ENCODE measurements around the gene PRCC.

Gene PRCC, protein sequence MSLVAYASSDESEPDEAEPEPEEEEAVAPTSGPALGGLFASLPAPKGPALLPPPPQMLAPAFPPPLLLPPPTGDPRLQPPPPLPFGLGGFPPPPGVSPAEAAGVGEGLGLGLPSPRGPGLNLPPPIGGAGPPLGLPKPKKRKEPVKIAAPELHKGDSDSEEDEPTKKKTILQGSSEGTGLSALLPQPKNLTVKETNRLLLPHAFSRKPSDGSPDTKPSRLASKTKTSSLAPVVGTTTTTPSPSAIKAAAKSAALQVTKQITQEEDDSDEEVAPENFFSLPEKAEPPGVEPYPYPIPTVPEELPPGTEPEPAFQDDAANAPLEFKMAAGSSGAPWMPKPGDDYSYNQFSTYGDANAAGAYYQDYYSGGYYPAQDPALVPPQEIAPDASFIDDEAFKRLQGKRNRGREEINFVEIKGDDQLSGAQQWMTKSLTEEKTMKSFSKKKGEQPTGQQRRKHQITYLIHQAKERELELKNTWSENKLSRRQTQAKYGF

GRCh38 chr1:156767101-156767878 is at the start of gene PRCC:
Gene PRCC, plus strand, starts transcription at chr1:156767535. Its CDS starts 237 bp downstream, at chr1:156767772.
- DNase-seq, result peak; percentile 99

DNA sequence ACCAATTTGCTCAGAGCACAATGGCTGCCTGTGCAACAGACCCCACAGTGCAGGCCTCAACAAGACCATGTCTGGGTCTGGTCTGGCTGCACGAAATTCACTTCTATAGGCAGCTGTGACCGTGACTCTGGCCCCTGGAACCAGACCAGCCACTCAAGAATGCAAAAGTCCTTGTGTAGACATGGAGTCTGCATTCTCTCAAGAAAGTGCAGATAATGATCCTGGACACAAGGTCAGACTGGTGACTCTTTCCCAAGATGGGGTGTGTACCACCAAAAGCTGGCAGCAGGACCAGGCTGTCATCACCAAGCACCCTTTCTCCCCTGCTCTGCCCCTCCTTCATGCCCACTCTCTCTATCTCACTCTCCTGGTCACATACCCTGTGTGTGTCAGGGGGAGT is 46.2 kb upstream of the PRCC start:
- DNase-seq, result no peak

DNA sequence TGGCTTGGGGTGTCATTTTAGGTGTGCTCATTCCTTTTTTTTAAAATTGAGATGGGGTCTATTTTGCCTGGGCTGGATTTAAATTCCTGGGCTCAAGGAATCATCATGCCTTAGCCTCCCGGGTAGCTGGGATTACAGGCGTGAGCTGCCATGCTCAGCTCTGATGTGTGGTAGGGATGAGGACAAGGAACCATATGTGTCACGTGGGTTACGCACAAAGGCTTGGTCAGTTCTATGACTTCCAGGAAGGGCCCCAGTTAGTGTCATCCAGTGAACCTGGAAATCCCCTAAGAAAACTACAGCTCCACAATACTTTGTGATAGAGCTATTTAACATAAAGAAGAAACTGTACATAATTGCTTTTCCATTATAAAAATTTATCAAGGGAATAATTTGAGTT is 45.8 kb upstream of the PRCC start:
- no peak for DNase-seq

- DNase-seq, result no peak
Measured at GRCh38 chr1:156725683-156726280, 41.6 kb upstream of the PRCC start.

DNA sequence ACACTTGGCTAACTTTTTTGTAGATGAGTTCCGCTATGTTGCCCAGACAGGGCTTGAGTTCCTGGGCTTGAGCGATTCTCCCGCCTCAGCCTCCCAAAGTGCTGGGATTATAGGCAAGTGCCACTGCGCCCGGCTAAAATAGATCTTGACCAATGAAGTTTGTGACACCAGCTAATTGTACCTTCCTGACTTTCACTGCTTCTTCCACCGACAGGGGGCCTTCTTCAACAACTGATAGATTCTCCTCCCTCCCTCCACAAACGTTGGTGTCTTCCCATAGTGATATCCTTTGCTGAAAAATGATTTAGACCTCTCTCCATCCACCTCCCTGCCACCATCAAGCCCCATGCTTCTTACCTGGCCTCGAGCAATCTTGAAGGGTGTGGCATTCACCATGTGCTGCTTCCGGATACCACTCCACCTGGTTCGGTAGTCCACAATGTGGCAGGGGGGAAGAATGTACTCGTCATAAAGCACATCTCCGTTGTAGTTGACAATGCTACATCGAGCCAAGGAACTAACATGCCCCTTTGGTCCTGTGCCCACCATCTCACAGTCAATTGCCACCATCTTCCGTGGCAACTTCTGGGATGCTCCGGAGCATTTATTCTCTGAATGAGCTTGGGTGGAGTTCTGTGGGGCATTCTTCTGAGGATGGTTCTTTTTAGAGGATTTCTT is 40.6 kb upstream of the PRCC start:
- no peak for DNase-seq

GRCh38 chr1:156727492-156727891 is 39.8 kb upstream of the PRCC start:
- DNase-seq, result no peak

- no peak for DNase-seq
Measured at GRCh38 chr1:156727926-156728598, 39.3 kb upstream of the PRCC start, which contains the start of gene METTL25B. Gene METTL25B, plus strand, starts transcription at chr1:156728469. Its CDS starts 636 bp downstream, at chr1:156729105.

DNA sequence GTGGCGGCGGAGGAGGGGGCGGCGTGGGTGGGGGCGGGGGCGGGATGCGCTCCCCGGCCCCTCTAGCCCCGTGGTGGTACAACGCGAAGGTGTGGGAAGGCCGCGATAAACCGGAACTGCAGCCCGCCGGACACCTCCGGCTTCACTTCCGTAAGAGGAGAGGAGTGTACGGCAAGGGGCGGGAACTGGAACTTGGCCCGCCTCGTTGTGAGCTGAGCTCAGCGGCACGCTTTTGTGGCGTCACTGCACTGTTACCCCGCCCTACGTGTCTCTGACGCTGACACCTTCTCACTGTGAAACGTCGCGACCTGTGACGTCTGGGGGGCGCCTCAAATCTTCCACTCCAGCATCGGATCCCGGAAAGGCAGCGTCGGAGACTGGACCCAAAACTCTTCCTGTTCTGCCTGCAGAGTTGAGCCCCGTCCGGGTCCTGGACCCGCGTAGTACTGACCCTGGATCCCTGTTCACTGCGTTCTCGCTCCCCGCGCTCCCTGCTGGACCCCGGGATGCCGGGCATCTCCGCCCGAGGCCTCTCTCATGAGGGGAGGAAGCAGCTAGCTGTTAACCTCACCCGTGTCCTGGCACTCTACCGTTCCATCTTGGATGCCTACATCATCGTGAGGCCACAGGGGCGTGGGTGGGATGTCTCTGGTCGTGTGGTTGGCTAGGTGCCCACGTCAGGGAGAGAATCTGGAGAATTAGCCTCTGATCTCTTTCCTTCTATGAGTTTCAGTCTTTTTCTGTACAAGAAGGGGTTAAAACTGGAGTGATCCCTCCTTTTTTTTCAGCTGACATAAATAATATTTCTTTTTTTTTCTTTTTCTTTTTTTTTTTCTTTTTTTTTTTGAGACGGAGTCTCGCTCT is 38.5 kb upstream of the PRCC start, which contains the start of gene ISG20L2:
ISG20L2 (minus strand) TSS at position 168 of the 864 bp plus-strand sequence. CDS start 1,114 bp downstream, outside the sequence.
- DNase-seq, result peak; percentile 79

- DNase-seq, result no peak
Measured at GRCh38 chr1:156733989-156734584, 33.2 kb upstream of the PRCC start.

GRCh38 chr1:156738407-156738806 is 28.9 kb upstream of the PRCC start:
- DNase-seq, result no peak

- DNase-seq, result no peak
Measured at GRCh38 chr1:156738916-156739315, 28.4 kb upstream of the PRCC start.

GRCh38 chr1:156740237-156740740 is 27.0 kb upstream of the PRCC start:
- DNase-seq, result no peak

- peak; percentile 93 for DNase-seq
Measured at GRCh38 chr1:156740741-156741480, 26.4 kb upstream of the PRCC start, which contains the start of gene MRPL24. Gene MRPL24, minus strand, starts transcription at chr1:156741088. Its CDS starts 2,384 bp downstream, at chr1:156738704.

- DNase-seq, result no peak
Measured at GRCh38 chr1:156741481-156741983, 25.8 kb upstream of the PRCC start.

- DNase-seq, result no peak
Measured at GRCh38 chr1:156742017-156742416, 25.3 kb upstream of the PRCC start.

GRCh38 chr1:156742801-156743200 is 24.5 kb upstream of the PRCC start:
- DNase-seq, result no peak

- DNase-seq, result no peak
Measured at GRCh38 chr1:156743367-156744302, 23.7 kb upstream of the PRCC start.

- no peak for DNase-seq
Measured at GRCh38 chr1:156744344-156744743, 23.0 kb upstream of the PRCC start.
